ENCODE results near the gene TCF20.

TCF20 gene

GRCh38 chr22:42225841-42226240, 44.6 kb downstream of the TCF20 start:
- Histone ChIP-seq H3K4me3 (no peak overlapping the region), H3K27ac (no peak overlapping the region)

DNA sequence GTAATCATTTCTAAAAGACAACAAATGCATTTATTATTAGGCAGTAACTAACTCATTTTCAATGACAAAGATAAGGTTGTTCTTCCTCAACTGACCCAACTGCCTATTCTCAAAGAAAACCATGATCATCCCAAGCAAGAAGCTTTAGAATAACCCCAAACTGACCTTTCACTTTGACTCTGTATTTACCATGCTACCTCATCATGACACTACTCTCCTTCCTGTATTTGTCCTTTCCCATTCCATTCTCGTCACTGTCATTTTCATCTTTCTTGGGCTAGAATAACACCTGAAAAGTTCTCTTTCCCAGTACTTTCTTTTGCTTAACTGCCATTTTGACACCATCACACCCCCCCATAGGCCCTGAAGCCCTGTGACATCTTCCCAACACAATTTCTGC, 48.3 kb downstream of the TCF20 start:
- Histone ChIP-seq H3K27ac (no peak overlapping the region), H3K4me3 (no peak overlapping the region)
